Neural progenitor cell (in vitro differentiated cells): ENCODE measurements around the gene CCL18.
"Not testable (repeated sequence)": the region's sequence is repeated elsewhere in the genome, so short reads cannot be mapped to it uniquely, and the experiment has no call there.

Experiments used
- CTCF ChIP-seq: fragments of 200-600 bp; sonication (generic); IDR thresholded peaks from 2 replicates; pipeline ENCODE4 v1.5.1; 2017; ENCODE audit warnings: antibody characterized with exemption, mild to moderate bottlenecking
- EZH2 ChIP-seq: fragments of 200-600 bp; sonication (generic); IDR thresholded peaks from 2 replicates; pipeline ENCODE4 v1.6.1; 2017; ENCODE audit warnings: antibody characterized with exemption, mild to moderate bottlenecking, moderate library complexity

GRCh38 chr17:36115649-36115977 lies 51.5 kb downstream of the CCL18 start:
- not testable (repeated sequence) for TF ChIP-seq CTCF, EZH2
